ENCODE measurements around the gene DSTN.

DNA sequence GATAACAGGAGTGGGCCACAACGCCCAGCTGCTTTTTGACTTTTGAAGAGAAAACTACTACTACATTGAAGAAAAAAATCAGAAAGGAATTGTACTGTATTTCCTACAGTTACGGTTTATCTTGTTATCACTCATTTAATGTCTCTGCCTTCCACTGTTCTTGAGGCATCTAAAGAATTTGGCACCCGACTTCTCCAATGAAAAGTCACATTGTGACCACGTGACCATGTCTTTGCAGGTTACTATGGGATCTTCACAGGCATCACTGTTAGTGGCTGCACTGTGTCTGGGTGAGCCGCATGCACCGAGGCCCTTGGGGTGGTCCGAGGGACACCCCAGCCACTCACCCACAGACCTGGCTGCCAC lies 85.4 kb downstream of the DSTN start:
- TF ChIP-seq, protein P1, sequence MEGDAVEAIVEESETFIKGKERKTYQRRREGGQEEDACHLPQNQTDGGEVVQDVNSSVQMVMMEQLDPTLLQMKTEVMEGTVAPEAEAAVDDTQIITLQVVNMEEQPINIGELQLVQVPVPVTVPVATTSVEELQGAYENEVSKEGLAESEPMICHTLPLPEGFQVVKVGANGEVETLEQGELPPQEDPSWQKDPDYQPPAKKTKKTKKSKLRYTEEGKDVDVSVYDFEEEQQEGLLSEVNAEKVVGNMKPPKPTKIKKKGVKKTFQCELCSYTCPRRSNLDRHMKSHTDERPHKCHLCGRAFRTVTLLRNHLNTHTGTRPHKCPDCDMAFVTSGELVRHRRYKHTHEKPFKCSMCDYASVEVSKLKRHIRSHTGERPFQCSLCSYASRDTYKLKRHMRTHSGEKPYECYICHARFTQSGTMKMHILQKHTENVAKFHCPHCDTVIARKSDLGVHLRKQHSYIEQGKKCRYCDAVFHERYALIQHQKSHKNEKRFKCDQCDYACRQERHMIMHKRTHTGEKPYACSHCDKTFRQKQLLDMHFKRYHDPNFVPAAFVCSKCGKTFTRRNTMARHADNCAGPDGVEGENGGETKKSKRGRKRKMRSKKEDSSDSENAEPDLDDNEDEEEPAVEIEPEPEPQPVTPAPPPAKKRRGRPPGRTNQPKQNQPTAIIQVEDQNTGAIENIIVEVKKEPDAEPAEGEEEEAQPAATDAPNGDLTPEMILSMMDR (IDR thresholded peaks at IDR 0.05; ENCODE audit: low read length), result no peak
- no peak for TF ChIP-seq EZH2 (IDR thresholded peaks at IDR 0.05; ENCODE audit: borderline replicate concordance, low read length)
